ENCODE results near the gene DDAH1. TPM values are rescaled to one million over a fixed set of nuclear protein-coding genes. Genes with fewer than 3 reads are reported as not detected.

Gene DDAH1
- polyA plus RNA-seq, 12 donors, result 34.1 to 108 (median 60.1) TPM

DNA sequence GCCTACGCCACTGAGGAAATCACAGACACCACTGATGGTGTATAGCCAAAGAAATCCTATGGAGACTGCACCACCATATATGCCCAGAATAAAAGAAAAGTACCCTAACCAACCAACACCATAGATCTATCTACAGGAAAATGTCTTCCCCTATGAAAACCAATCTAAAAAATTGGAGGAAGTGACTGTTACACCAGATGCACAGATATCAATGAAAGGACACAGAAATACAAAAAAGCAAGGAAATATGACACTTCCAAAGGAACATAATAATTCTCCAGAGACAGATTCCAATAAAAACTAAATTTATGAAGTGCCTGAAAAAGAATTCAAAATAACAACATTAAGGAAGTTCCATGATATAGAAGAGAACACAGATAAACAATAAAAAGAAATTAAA, 131.8 kb downstream of the DDAH1 start:
- no peak for DNase-seq

- no peak for DNase-seq
Observed at GRCh38 chr1:85332575-85332974, 132.4 kb downstream of the DDAH1 start.

GRCh38 chr1:85330711-85331290, 134.2 kb downstream of the DDAH1 start:
- peak; percentile 59 for DNase-seq

DNA sequence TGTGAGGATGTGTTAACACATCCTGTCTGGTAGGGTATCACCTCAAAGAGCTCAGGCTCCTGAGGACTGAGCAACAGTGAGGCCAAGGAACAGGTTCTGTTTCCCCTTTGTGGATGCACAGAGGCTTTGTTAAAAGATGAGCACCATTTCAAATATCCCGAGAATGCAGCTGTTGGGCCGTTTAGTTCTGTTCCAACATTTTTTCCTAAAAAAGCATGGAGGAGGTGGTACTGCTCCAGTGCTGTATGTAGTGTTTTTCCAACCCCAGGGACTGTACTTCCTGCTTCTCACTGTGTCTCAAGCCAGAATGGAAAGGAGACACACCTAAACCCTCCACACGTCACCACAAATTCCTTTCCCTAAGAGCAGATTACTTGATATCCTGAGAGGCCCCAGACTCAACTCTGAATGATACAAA, 134.7 kb downstream of the DDAH1 start:
- peak; percentile 46 for DNase-seq

DNA sequence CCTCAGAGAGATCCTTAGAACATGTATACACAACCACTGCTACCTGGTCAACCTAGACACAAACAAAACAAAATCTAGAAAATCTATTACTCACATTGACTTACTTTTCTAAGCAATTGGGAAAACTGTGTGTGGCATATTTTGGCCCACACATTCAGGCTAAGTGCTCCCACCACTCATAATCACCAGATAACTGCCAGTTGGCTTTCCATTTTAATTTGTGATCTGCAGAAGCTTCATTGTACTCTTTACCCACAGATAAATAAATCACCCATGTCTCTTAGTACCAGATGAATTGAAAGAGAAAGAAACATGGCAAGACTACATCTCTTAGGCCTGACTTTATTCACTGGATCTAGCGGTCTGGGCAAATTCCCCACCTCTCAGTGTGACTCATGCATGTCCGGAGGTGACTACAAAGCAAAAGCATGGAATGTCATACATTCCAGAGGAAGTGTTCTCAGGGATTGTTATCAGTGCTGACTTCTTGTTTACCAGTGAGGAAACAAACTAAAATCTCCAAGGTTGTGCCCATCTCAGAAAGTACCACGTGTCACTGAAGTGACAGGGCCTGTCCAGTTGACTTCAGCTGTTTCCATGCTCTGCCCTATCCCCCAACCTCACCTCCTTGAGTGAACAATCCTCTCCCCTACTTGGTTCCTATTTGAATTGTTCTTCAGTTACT, 136.1 kb downstream of the DDAH1 start:
- no peak for DNase-seq

DNA sequence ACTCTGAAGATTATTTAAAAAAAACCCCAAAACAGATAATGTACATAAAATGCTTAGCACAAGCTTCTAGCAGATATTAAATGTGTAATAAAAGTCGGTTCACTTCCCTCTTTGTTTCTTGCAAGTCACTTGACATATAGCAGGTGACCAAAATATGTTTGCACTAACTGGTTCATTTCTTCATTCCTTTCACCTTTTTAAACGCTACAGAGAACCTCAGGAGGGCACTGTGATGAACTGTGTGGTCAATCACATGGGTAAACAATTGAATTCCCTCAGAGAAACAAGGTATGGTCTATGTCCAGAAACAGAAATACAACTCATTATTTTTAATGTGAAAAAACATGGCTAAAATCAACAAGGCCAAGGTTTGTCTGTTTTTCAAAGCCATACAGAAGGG, 137.2 kb downstream of the DDAH1 start:
- DNase-seq, result no peak

- no peak for DNase-seq
Observed at GRCh38 chr1:85326851-85327250, 138.1 kb downstream of the DDAH1 start.

- no peak for DNase-seq
Observed at GRCh38 chr1:85326336-85326735, 138.6 kb downstream of the DDAH1 start.

GRCh38 chr1:85325920-85326319, 139.0 kb downstream of the DDAH1 start:
- no peak for DNase-seq

DNA sequence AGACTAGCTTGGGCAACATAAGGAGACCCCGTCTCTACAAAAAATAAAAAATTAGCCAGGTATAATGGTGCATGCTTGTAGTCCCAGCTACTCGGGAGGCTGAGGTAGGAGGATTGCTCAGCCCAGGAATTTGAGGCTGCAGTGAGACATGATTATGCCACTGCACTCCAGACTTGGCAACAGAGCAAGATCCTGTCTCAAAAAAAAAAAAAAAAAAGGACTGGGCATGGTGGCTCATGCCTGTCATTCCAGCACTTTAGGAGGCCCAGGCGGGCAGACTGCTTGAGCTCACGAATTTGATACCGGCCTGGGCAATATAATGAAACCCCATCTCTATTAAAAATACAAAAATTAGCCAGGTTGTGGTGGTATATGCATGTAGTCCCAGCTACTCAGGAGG, 141.2 kb downstream of the DDAH1 start:
- DNase-seq, result no peak

DNA sequence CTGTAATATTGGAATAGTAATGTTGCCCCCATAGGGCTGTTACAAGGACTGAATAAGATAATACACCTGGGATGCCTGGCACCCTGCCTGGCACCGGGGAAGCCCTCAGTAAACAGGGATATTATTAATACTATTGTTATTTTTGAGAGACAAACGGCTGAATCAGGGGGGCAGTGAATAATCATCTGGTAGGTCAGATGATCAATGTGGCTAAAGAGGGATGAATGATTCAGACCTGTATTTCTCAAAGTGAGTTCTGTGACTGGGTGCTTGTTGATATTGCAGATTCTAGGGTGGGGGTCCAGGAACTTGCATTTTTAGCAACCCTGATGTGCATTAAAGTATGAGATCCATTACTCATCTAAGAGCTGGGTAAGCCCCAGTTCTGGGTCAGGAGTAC, 142.3 kb downstream of the DDAH1 start:
- DNase-seq, result no peak

- no peak for DNase-seq
Observed at GRCh38 chr1:85321237-85321964, 143.6 kb downstream of the DDAH1 start.

- no peak for DNase-seq
Observed at GRCh38 chr1:85320371-85321131, 144.4 kb downstream of the DDAH1 start.

- DNase-seq, result no peak
Observed at GRCh38 chr1:85319931-85320330, 145.0 kb downstream of the DDAH1 start.

DNA sequence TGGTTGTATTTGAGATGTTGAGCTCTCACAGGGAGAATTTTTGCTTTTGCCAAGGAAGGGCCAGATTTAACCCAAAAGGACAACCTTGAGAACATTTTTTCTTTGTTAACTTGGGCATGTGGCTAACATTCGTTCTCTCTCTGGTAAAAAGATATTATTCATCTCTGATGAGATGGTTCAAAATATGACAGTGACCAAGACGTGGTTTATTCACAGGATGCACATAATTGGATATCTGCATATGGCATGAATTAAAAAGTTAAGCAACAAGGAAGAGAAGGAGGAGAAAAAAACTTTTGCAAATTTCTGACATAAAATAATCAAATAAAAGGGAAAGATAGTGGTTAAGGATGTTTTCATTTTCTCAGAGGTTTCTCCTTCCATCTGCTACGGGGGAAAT, 145.5 kb downstream of the DDAH1 start:
- DNase-seq, result no peak

- no peak for DNase-seq
Observed at GRCh38 chr1:85318217-85318616, 146.7 kb downstream of the DDAH1 start.

- DNase-seq, result peak; percentile 45
Observed at GRCh38 chr1:85317560-85317959, 147.4 kb downstream of the DDAH1 start.

DNA sequence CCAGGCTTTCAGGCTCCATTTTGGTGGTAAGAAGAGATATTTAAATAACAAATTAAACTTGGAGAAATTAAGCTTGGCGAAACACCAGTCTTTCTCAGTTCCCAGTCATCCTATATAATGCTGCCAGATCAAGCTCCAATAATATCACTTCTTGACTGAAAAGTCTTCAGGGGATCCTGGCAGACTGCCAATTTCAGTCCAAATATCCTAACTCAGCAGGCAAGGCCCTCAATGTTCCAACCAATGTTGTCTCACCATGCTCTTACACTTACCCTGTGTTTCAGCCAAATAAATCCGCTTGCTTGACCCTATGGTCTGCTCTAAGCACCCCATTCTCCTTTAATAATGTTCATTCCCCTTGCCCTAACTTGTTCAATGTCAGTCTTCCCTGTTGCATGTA, 148.6 kb downstream of the DDAH1 start:
- no peak for DNase-seq

GRCh38 chr1:85315789-85316188, 149.2 kb downstream of the DDAH1 start:
- DNase-seq, result no peak

DNA sequence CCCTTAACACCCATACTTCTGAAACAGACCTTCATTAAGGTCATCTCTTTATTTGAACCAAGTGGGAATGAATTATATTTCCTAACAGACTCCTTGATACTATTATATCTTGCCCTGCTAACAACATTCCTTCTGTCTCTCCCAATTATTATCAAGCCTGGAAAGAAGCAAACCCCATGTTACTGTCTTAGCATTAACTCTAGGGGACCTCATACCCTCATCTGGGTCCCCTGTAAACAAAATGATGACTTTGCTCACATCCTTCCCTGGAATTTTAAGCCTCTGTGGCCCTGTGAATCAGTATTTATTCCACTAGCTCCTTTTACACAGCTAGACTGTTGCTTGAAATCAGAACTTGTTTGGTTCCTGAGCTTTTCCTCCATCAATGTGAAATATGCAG, 150.2 kb downstream of the DDAH1 start:
- no peak for DNase-seq

DNA sequence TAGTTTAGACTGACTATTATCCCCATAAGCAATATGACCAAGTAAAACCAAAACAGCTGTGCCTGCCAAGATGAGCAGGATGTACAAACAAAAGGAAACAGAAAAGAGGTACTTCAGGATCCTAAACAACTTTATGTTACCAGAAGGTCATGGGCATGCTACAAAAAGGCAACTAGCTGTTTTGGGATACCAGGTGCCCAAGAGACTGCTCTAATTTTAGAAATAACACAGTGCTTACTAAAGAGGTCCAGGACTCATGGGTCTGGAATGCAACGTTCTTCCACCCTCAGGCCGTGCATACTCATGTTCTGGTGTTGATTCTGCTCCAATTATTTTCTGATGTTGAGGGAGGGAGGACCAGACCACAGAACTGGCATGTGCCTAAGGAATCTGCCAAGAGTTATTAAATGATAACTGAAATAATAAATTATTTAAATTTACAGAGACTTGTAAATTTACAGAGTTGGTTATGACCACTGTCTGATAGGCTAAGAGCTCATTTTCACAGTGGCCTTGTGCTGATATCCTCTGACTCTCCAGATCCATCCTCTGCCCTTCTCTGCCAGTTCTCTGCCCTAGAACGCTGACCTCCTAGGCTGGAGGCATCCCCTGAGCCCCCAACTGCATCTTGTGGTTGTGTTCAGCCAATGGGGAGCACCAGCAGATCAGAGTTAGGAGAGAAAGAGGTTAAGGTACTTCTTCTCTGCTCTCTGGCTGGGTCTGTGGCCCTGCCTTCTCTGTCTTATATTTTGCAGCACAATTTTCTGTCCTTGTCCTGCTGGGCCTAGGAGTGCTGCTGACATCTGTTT, 150.9 kb downstream of the DDAH1 start:
- no peak for DNase-seq

- DNase-seq, result no peak
Observed at GRCh38 chr1:85311818-85312217, 153.1 kb downstream of the DDAH1 start.
